Erythroblast (primary cell): Measurements from ENCODE around the gene XCL1.

Experiments
- GATA1 ChIP-seq: IDR thresholded peaks from 2 replicates; pipeline ENCODE4 v1.6.1; 2011; ENCODE audit warnings: low read depth, mild to moderate bottlenecking, control low read depth, low read length, moderate library complexity
- POLR2A ChIP-seq: IDR thresholded peaks from 2 replicates; pipeline ENCODE4 v1.6.1; 2011; ENCODE audit warnings: mild to moderate bottlenecking, low read length

DNA sequence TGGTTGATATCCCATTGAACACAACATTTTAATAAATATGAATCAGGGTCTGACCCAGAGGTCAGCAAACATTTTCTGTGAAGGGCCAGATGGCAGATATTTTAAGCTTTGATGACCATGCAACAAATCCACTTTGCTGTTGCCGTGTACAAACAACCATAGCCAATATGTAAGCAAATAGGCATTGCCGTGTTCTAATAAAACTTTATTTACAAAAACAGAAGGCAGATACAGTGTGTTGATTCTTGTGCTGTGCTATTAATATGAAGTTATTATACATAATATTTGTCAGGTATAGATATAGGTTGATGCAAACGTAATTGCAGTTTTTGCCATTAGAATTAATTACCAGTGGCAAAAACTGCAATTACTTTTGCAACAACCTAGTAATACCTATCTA, 8.8 kb upstream of the XCL1 start:
- TF ChIP-seq POLR2A (no peak), GATA1 (no peak)
